ENCODE results near the gene HOXB8.

Gene HOXB8

DNA sequence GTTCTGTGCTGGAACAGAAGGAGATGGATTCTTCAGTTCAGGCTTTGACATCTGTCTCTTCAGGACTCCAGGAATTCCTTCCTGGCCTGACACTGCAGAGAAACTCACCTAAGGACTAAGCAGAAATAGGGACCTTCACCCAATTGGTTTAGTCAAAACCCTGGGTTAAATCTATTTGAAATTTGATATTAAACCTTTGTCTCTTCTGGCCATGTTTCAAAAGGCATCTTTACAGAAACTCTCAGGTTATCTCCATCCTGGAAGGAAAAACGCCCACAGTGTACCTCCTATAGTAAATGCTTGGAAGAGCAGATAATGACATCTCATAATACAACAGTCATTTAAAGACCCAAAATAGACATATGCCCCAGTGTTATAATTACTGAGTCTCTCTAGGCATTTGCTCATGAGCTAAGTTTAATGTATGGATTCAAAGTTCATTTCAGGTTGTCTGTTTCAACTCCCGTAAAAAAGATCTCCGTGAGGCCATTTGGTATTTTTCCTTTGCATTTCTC is 31.3 kb downstream of the HOXB8 start:
- no peaks in the 10 kb centered on the region for H3F3A ChIP-seq (ENCODE audit: insufficient read depth, low read length)
- no peak for TF ChIP-seq EZH2 (IDR thresholded peaks at IDR 0.05; ENCODE audit: borderline replicate concordance, low read length)
- TF ChIP-seq, protein P1, sequence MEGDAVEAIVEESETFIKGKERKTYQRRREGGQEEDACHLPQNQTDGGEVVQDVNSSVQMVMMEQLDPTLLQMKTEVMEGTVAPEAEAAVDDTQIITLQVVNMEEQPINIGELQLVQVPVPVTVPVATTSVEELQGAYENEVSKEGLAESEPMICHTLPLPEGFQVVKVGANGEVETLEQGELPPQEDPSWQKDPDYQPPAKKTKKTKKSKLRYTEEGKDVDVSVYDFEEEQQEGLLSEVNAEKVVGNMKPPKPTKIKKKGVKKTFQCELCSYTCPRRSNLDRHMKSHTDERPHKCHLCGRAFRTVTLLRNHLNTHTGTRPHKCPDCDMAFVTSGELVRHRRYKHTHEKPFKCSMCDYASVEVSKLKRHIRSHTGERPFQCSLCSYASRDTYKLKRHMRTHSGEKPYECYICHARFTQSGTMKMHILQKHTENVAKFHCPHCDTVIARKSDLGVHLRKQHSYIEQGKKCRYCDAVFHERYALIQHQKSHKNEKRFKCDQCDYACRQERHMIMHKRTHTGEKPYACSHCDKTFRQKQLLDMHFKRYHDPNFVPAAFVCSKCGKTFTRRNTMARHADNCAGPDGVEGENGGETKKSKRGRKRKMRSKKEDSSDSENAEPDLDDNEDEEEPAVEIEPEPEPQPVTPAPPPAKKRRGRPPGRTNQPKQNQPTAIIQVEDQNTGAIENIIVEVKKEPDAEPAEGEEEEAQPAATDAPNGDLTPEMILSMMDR (IDR thresholded peaks at IDR 0.05; ENCODE audit: low read length), result no peak
- H3K27ac ChIP-seq (ENCODE audit: low read depth, low read length, poor library complexity, severe bottlenecking), result no peak overlapping the region
- no peaks in the 10 kb centered on the region for H3K9me3 ChIP-seq (ENCODE audit: low read length)
- H3K4me3 ChIP-seq (ENCODE audit: low read depth, low read length, poor library complexity, severe bottlenecking), result no peak overlapping the region
- H4K20me1 ChIP-seq (ENCODE audit: insufficient read depth, low read length), result no peaks in the 10 kb centered on the region
- H3K36me3 ChIP-seq (ENCODE audit: insufficient read depth, low read length), result no peaks in the 10 kb centered on the region
- H3K9me2 ChIP-seq (ENCODE audit: low read depth, low read length), result no peaks in the 10 kb centered on the region
- 0 out of 2 replicates have a peak, but pooled peaks cover 6% of the 10 kb centered on the region for H3K27me3 ChIP-seq (ENCODE audit: insufficient read depth, low read length)
- H3K79me2 ChIP-seq (ENCODE audit: insufficient read depth, low read length), result no peaks in the 10 kb centered on the region
- H3K9ac ChIP-seq (ENCODE audit: low read length), result no peak overlapping the region
- H3K4me1 ChIP-seq (ENCODE audit: insufficient read depth, low read length, severe bottlenecking), result peaks cover 7% of the 10 kb centered on the region
- no peak overlapping the region for H2AFZ ChIP-seq (ENCODE audit: low read length)
- no peak overlapping the region for H3K4me2 ChIP-seq (ENCODE audit: low read length)

DNA sequence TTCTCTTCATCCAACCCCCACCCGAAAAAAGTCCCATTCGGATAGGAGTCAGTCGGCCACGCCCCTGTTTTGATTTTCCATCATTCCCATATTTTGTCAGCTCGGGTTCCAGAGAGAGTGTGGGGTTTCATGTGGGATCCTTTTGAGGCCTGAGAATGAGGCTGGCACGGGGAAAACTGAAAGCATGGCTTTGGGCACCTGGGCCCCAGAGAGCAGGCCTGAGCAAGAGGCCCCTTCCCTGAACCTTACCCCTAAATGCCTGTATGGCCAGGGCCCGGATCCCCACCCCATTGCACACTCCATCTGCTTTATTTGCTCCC is 32.4 kb downstream of the HOXB8 start:
- no peaks in the 10 kb centered on the region for H3K9me2 ChIP-seq (ENCODE audit: low read depth, low read length)
- H3K4me1 ChIP-seq (ENCODE audit: insufficient read depth, low read length, severe bottlenecking), result peaks cover 7% of the 10 kb centered on the region
- no peak overlapping the region for H2AFZ ChIP-seq (ENCODE audit: low read length)
- H3K4me3 ChIP-seq (ENCODE audit: low read depth, low read length, poor library complexity, severe bottlenecking), result no peak overlapping the region
- H3K27me3 ChIP-seq (ENCODE audit: insufficient read depth, low read length), result 0 out of 2 replicates have a peak, but pooled peaks cover 6% of the 10 kb centered on the region
- no peak overlapping the region for H3K9ac ChIP-seq (ENCODE audit: low read length)
- H3F3A ChIP-seq (ENCODE audit: insufficient read depth, low read length), result no peaks in the 10 kb centered on the region
- H3K27ac ChIP-seq (ENCODE audit: low read depth, low read length, poor library complexity, severe bottlenecking), result no peak overlapping the region
- H3K4me2 ChIP-seq (ENCODE audit: low read length), result no peak overlapping the region
- no peaks in the 10 kb centered on the region for H3K36me3 ChIP-seq (ENCODE audit: insufficient read depth, low read length)
- H3K79me2 ChIP-seq (ENCODE audit: insufficient read depth, low read length), result no peaks in the 10 kb centered on the region
- TF ChIP-seq, protein P1 (IDR thresholded peaks at IDR 0.05; ENCODE audit: low read length), result no peak
- no peak for TF ChIP-seq EZH2 (IDR thresholded peaks at IDR 0.05; ENCODE audit: borderline replicate concordance, low read length)
- H4K20me1 ChIP-seq (ENCODE audit: insufficient read depth, low read length), result no peaks in the 10 kb centered on the region
- H3K9me3 ChIP-seq (ENCODE audit: low read length), result no peaks in the 10 kb centered on the region

DNA sequence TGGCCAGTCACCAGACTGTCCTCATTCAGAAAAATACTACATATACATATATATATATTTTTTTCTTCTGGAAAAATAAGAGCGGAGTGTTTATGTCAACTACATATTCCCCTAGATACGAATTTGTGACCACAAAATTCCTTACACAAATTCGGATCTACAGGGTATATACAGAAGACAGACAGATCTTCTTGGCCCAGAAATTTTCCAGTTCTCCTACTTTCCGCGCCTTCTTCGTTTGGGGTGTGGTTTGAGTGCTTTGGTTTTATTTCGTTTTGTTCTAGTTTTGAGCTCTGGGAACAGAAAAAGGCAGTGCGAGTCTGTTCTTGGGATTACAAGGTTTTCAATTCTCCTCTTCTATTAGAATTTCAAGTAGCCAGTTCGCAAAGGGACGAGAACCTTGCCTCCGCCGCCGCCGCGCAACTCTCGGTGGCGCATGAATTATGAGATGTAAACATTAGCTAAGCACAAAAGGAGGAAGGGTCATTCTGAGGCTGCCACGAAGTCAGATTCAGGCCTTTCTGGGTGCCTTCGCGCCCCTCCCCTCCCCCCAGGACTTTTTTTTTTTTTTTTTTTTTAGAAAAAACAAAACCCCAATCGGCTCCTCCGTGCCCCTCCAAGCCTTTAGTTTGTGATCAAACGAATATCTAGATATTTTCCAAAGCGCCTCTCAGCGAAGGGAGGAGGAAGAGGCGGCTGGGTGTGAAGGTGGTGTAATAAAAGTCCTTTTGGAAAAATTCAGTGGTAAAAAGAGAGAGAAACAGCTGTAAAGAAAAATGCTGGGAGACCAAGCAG is 35.1 kb downstream of the HOXB8 start:
- H3K9ac ChIP-seq (ENCODE audit: low read length), result no peak overlapping the region
- H3K4me1 ChIP-seq (ENCODE audit: insufficient read depth, low read length, severe bottlenecking), result no peaks in the 10 kb centered on the region
- no peak overlapping the region for H3K4me3 ChIP-seq (ENCODE audit: low read depth, low read length, poor library complexity, severe bottlenecking)
- no peaks in the 10 kb centered on the region for H3K79me2 ChIP-seq (ENCODE audit: insufficient read depth, low read length)
- H4K20me1 ChIP-seq (ENCODE audit: insufficient read depth, low read length), result no peaks in the 10 kb centered on the region
- TF ChIP-seq EZH2 (IDR thresholded peaks at IDR 0.05; ENCODE audit: borderline replicate concordance, low read length), result no peak
- TF ChIP-seq, protein P1 (IDR thresholded peaks at IDR 0.05; ENCODE audit: low read length), result no peak
- no peaks in the 10 kb centered on the region for H3K9me2 ChIP-seq (ENCODE audit: low read depth, low read length)
- no peaks in the 10 kb centered on the region for H3K36me3 ChIP-seq (ENCODE audit: insufficient read depth, low read length)
- H3F3A ChIP-seq (ENCODE audit: insufficient read depth, low read length), result no peaks in the 10 kb centered on the region
- H2AFZ ChIP-seq (ENCODE audit: low read length), result no peak overlapping the region
- 0 out of 2 replicates have a peak, but pooled peaks cover 6% of the 10 kb centered on the region for H3K27me3 ChIP-seq (ENCODE audit: insufficient read depth, low read length)
- no peak overlapping the region for H3K4me2 ChIP-seq (ENCODE audit: low read length)
- H3K27ac ChIP-seq (ENCODE audit: low read depth, low read length, poor library complexity, severe bottlenecking), result no peak overlapping the region
- H3K9me3 ChIP-seq (ENCODE audit: low read length), result no peaks in the 10 kb centered on the region

All from OCI-LY1 (cell line).